RWPE1 (cell line): ENCODE measurements around the gene FAM229A.

Source experiments
- CTCF ChIA-PET: fragments of 350-600 bp; sonication (Branson Sonifier 250); formaldehyde crosslinking; extraction: SDS; loops from one replicate; lab custom pipeline; 2021; lab: Yijun Ruan, JAX
- POLR2A ChIA-PET: fragments of 400-600 bp; formaldehyde crosslinking; extraction: SDS; loops from one replicate; lab custom pipeline; 2020; ENCODE audit warnings: antibody characterized with exemption; ENCODE audit not compliant: low non-redundant PET; lab: Yijun Ruan, JAX
- DNase-seq: peaks from one replicate; pipeline ENCODE4 v3.0.0; 2012; ENCODE audit warnings: low spot score
- H3K27ac ChIP-seq: fragments of 450-650 bp; 2 replicates; pipeline ENCODE4 v1.5.1; 2017
- TF ChIP-seq, protein P1 (sequence below): fragments of 450-650 bp; conservative IDR thresholded peaks from 2 replicates; pipeline ENCODE4 v1.5.1; 2017; ENCODE audit warnings: low read depth, mild to moderate bottlenecking

The FAM229A gene

GRCh38 chr1:32352239-32352745 lies 10.0 kb downstream of the FAM229A start:
- POLR2A ChIA-PET: interaction anchor here (0.6 kb wide), 1 partner anchor 98 kb away, joined by 3 read pairs; no protein-coding TSS in a partner anchor
- CTCF ChIA-PET: interaction anchor here (0.6 kb wide), 3 partner anchors 18 to 498 kb away, joined by 3 to 6 read pairs (median 4); no protein-coding TSS in a partner anchor
- peak overlapping the region; percentile 89 for H3K27ac ChIP-seq
- TF ChIP-seq, protein P1, sequence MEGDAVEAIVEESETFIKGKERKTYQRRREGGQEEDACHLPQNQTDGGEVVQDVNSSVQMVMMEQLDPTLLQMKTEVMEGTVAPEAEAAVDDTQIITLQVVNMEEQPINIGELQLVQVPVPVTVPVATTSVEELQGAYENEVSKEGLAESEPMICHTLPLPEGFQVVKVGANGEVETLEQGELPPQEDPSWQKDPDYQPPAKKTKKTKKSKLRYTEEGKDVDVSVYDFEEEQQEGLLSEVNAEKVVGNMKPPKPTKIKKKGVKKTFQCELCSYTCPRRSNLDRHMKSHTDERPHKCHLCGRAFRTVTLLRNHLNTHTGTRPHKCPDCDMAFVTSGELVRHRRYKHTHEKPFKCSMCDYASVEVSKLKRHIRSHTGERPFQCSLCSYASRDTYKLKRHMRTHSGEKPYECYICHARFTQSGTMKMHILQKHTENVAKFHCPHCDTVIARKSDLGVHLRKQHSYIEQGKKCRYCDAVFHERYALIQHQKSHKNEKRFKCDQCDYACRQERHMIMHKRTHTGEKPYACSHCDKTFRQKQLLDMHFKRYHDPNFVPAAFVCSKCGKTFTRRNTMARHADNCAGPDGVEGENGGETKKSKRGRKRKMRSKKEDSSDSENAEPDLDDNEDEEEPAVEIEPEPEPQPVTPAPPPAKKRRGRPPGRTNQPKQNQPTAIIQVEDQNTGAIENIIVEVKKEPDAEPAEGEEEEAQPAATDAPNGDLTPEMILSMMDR: no peak
- no peak for DNase-seq

DNA sequence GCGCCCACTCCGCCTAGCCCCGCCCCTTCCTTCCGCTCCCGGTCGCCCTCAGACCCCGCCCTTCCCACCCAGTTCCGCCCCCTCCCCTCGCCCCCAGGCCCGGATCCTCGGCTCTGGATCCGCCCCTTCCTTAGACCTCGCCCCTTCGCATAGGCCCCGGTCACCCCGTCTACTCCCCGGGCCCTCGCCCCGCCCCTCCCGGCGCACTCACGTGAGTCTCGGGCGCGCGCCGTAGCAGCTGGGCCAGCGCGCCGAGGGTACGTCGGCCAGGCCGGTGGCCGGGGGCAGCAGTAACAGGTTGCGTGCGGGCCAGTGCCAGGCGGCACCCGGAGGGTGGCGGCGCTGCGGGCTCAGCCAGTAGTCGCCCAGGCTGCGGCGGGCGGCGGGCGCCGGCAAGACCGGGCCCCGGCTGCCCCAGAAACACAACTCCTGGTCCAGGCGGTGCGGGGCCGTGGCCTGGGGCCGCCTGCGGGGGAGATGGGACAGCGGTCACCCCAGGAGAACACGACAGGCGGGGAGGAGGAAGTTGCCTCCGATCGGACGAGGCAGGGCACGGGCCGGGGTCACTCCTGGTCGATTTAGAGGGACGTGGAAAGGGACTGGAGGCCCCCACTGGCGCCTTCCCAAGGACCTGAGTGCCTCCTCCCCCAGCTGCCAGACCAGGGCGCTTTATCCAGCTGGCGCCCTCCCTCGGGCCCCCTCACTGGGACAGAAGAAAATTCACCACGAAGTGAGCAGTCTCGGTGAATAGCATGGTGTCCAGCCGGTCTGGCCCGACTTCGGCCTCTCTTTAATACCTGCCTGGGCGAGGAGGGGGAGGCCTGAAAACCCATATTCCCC lies 10.7 kb downstream of the FAM229A start:
- ChIA-PET POLR2A (interaction anchor here (0.6 kb wide), 1 partner anchor 144 kb away, joined by 4 read pairs; no protein-coding TSS in a partner anchor), CTCF (interaction anchor here (0.6 kb wide), 2 partner anchors 111 to 499 kb away, joined by 3 to 4 read pairs; no protein-coding TSS in a partner anchor)
- H3K27ac ChIP-seq: peak overlapping the region; percentile 89
- TF ChIP-seq, protein P1: peak; percentile 12; the same call in 1 of the 2 replicates
- DNase-seq: peak; percentile 98

DNA sequence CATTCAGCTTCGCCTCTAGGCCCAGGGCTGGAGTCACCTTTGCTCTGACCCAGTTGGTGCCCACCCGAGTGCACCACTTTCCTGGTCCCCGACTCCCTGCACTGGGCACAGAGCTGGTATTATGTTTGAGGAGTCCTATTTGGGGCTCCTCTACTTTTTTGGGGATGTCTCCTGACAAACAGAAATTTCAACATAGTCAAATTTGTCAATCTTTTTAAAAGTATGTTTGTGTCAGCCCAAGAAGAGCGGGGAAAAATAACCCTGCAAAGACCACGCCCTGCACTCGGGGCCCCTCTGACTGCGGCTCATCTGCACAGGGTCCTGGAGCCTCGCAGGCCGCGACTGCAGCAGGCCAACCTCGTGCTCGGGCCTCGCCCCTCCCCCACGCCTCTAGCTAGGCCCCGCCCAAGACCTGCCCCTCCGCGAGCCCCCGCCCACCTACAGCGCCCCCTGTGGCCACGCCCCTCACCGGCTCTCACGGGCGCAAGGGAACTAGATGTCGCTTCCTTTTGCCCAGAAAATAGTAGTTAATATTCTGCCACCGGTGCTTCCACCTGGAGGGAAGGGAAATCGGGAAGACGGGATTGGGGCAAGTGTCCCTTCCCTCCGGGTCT lies 11.4 kb downstream of the FAM229A start:
- TF ChIP-seq, protein P1: peak; percentile 48
- H3K27ac ChIP-seq: peak overlapping the region; percentile 89
- ChIA-PET POLR2A (interaction anchor here (0.6 kb wide), 1 partner anchor 143 kb away, joined by 4 read pairs; no protein-coding TSS in a partner anchor), CTCF (interaction anchor here (0.6 kb wide), 1 partner anchor 361 kb away, joined by 3 read pairs; no protein-coding TSS in a partner anchor)
- DNase-seq: peak; percentile 84

GRCh38 chr1:32349211-32349708 lies 13.0 kb downstream of the FAM229A start:
- POLR2A ChIA-PET: no interaction called here
- TF ChIP-seq, protein P1: no peak
- CTCF ChIA-PET: no interaction called here
- DNase-seq: no peak
- peak overlapping the region; percentile 13; the same call in 1 of the 2 replicates for H3K27ac ChIP-seq

- H3K27ac ChIP-seq: no peak overlapping the region
- TF ChIP-seq, protein P1: no peak
- no peak for DNase-seq
- ChIA-PET POLR2A (interaction anchor here (2.5 kb wide), 1 partner anchor 11 kb away, joined by 7 read pairs; the partner anchor contains the start of gene MARCKSL1), CTCF (interaction anchor here (1.2 kb wide), 1 partner anchor 10 kb away, joined by 4 read pairs; no protein-coding TSS in a partner anchor)
Measured at GRCh38 chr1:32346532-32347157, 15.6 kb downstream of the FAM229A start.
